ENCODE measurements around the gene RAET1L. TPM values are rescaled to one million over a fixed set of nuclear protein-coding genes. Genes with fewer than 3 reads are reported as not detected.
"Not testable (repeated sequence)": the region's sequence is repeated elsewhere in the genome, so short reads cannot be mapped to it uniquely, and the experiment has no call there.

The RAET1L gene
- total RNA-seq = not detected
- polyA plus RNA-seq (2013, experiment 1 of 2) = not detected
- polyA plus RNA-seq (2013, experiment 2 of 2) = not detected
- long read RNA-seq, experiment 1 = 0 reads
- long read RNA-seq, experiment 2 = 0 reads
- long read RNA-seq, experiment 3 = 0 reads
- long read RNA-seq, experiment 4 = 0 reads

GRCh38 chr6:150025201-150025917 lies at the start of gene RAET1L:
RAET1L (minus strand) TSS chr6:150025532; CDS start chr6:150025471, 61 bp downstream.
- H3K9me3 Mint-ChIP-seq = no peaks in the 10 kb centered on the region
- WGBS, 2 experiments (ENCODE audit: insufficient coverage in 1 of 2, insufficient read length in 1 of 2) = 82 to 92% methylated on average over 19 to 36 of the region's 36 CpGs
- Histone ChIP-seq H3K9me3 (ENCODE audit: control insufficient read depth, low read length) (no peaks in the 10 kb centered on the region), H3K4me3 (ENCODE audit: low read length) (no peak within 1 kb of the TSS), H3K27me3 (ENCODE audit: control insufficient read depth, insufficient read depth, low read length, poor library complexity, severe bottlenecking) (peaks cover 17% of the 10 kb centered on the region), H3K4me1 (ENCODE audit: control insufficient read depth, insufficient read depth, low read length) (no peaks in the 10 kb centered on the region), H3K27ac (ENCODE audit: low read depth, low read length) (no peak within 1 kb of the TSS), H3K9ac (ENCODE audit: extremely low read depth, low read length, poor library complexity, severe bottlenecking) (no peak within 1 kb of the TSS), H3K36me3 (ENCODE audit: control insufficient read depth, insufficient read depth, low read length) (no peaks in the 10 kb centered on the region)
- no peak within 1 kb of the TSS for H3K4me3 Mint-ChIP-seq
- TF ChIP-seq, protein P1, sequence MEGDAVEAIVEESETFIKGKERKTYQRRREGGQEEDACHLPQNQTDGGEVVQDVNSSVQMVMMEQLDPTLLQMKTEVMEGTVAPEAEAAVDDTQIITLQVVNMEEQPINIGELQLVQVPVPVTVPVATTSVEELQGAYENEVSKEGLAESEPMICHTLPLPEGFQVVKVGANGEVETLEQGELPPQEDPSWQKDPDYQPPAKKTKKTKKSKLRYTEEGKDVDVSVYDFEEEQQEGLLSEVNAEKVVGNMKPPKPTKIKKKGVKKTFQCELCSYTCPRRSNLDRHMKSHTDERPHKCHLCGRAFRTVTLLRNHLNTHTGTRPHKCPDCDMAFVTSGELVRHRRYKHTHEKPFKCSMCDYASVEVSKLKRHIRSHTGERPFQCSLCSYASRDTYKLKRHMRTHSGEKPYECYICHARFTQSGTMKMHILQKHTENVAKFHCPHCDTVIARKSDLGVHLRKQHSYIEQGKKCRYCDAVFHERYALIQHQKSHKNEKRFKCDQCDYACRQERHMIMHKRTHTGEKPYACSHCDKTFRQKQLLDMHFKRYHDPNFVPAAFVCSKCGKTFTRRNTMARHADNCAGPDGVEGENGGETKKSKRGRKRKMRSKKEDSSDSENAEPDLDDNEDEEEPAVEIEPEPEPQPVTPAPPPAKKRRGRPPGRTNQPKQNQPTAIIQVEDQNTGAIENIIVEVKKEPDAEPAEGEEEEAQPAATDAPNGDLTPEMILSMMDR (conservative IDR thresholded peaks at IDR 0.05) = no peak
- no peaks in the 10 kb centered on the region for H3K36me3 Mint-ChIP-seq (ENCODE audit: low read depth)
- H3K4me1 Mint-ChIP-seq = no peaks in the 10 kb centered on the region
- no peak within 1 kb of the TSS for H3K27ac Mint-ChIP-seq
- peak; percentile 52 for DNase-seq
- peaks cover 56% of the 10 kb centered on the region for H3K27me3 Mint-ChIP-seq (ENCODE audit: insufficient read depth)

DNA sequence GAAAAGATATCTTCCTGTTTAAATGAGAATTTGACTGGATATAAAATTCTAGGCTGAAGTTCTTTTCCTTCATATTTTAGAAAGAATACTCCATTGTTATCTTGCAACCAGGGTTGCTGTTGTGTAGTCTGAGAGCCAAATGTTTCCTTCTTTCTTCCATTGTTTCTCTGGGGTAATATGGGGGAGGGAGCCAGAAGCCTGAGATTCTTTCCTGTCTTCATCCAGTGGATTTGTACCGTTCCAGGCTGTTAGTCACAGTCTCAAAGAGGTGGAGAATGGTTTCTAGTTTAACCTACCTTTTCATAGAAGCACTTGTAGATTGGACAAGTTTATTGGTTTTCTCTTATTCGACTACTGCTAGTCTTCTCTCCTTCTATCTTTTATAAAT lies 49.7 kb upstream of the RAET1L start:
- peaks cover 2% of the 10 kb centered on the region for H3K27me3 ChIP-seq (ENCODE audit: control insufficient read depth, insufficient read depth, low read length, poor library complexity, severe bottlenecking)
- H3K4me1 ChIP-seq (ENCODE audit: control insufficient read depth, insufficient read depth, low read length) = no peaks in the 10 kb centered on the region
- no peaks in the 10 kb centered on the region for H3K36me3 ChIP-seq (ENCODE audit: control insufficient read depth, insufficient read depth, low read length)
- DNase-seq = no peak
- Mint-ChIP-seq H3K4me3 (no peak overlapping the region), H3K9me3 (no peaks in the 10 kb centered on the region), H3K27me3 (ENCODE audit: insufficient read depth) (peaks cover 3% of the 10 kb centered on the region), H3K36me3 (ENCODE audit: low read depth) (no peaks in the 10 kb centered on the region), H3K27ac (no peak overlapping the region), H3K4me1 (peaks cover 6% of the 10 kb centered on the region)
- no peaks in the 10 kb centered on the region for H3K9me3 ChIP-seq (ENCODE audit: control insufficient read depth, low read length)
- H3K27ac ChIP-seq (ENCODE audit: low read depth, low read length) = no peak overlapping the region
- H3K4me3 ChIP-seq (ENCODE audit: low read length) = no peak overlapping the region
- TF ChIP-seq, protein P1 (conservative IDR thresholded peaks at IDR 0.05) = no peak
- no peak overlapping the region for H3K9ac ChIP-seq (ENCODE audit: extremely low read depth, low read length, poor library complexity, severe bottlenecking)
- 67% methylated on average over 1 of the region's 2 CpGs; no CpG with 5 or more reads in 1 of the 2 experiments for WGBS, 2 experiments (ENCODE audit: insufficient coverage in 1 of 2, insufficient read length in 1 of 2)

DNA sequence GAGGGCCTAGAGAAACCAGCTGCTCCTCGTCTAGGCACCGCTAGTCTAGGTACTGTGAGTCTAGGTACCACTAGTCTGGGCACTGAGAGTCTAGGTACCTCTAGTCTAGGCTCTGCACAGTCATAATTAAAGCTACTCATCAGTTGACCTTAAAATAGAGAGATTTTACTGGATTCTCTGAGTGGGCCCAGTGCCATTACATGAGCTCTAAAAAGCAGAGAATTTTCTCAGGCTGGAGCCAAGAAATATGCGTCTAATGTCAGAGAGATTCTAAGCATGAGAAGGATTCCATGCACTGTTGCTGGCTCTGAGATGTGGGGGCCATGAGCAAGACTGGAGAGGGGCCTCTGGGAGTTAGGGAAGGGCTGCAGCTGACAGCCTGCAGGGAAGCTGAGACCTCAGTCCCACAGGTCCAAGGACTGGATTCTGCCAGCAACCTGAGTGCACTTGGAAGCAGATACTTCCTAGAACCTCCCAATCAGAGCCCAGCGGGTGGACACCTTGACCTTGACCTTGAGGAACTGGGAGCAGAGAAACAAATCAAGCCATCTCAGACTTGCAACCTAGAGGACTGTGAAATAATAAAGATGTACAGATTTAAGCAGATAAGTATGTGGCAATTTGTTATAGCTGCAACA lies 49.2 kb upstream of the RAET1L start:
- H3K9me3 ChIP-seq (ENCODE audit: control insufficient read depth, low read length); H3K27ac Mint-ChIP-seq; H3K9ac ChIP-seq (ENCODE audit: extremely low read depth, low read length, poor library complexity, severe bottlenecking); H3K4me1 ChIP-seq (ENCODE audit: control insufficient read depth, insufficient read depth, low read length); H3K4me3 Mint-ChIP-seq; DNase-seq; H3K36me3 ChIP-seq (ENCODE audit: control insufficient read depth, insufficient read depth, low read length); H3K9me3 Mint-ChIP-seq; H3K27me3 ChIP-seq (ENCODE audit: control insufficient read depth, insufficient read depth, low read length, poor library complexity, severe bottlenecking); H3K4me3 ChIP-seq (ENCODE audit: low read length); H3K4me1 Mint-ChIP-seq; H3K27ac ChIP-seq (ENCODE audit: low read depth, low read length); H3K27me3 Mint-ChIP-seq (ENCODE audit: insufficient read depth); H3K36me3 Mint-ChIP-seq (ENCODE audit: low read depth): not testable (repeated sequence)
- WGBS, 2 experiments (ENCODE audit: insufficient coverage in 1 of 2, insufficient read length in 1 of 2) = 95 to 100% methylated on average over 2 to 4 of the region's 4 CpGs
